HG03575 (cell line): ENCODE data around the gene APCDD1L.

ENCODE experiments used
- ATAC-seq: cut with Tn5 transposase; IDR thresholded peaks from one replicate; pipeline ENCODE4 v1.9.1; 2021; ENCODE audit not compliant: unreplicated experiment, insufficient number of reproducible peaks, low FRiP score; ENCODE audit errors: extremely low read depth

The APCDD1L gene

DNA sequence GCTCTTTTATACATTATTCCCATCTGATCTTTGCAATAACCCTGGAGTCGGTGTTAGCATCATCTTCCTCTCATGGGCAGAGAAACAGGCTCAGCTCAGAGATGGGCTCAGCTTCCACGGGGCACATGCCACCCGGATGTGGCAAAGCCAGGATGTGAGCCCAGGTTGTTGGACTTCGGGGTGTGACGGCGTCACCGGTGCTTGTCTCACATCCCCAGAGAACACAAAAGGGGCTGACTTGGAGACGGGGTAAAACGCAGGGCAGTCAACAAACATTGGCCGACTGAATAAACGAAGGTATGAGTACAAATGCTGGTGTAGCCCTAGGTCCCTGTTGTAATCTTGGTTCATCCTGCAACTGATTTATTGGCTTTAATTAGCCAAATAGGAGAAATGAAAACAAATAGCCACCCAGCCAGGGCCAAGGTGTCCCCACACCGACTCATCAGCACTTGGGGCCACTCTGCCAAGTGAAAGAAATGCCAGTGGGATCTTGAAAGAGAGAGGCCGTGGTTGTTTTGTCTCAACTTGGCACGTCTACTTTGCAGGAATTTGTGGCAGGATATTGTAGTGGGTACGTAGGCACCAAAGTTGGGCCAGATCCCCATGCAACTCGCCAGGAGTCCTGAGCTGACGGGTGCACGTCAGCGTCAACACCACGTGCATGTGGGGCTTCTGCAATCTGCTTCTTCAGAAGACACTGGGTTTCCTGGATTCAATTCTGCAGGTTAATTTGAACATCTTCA lies 42.8 kb downstream of the APCDD1L start:
- no peak for ATAC-seq

DNA sequence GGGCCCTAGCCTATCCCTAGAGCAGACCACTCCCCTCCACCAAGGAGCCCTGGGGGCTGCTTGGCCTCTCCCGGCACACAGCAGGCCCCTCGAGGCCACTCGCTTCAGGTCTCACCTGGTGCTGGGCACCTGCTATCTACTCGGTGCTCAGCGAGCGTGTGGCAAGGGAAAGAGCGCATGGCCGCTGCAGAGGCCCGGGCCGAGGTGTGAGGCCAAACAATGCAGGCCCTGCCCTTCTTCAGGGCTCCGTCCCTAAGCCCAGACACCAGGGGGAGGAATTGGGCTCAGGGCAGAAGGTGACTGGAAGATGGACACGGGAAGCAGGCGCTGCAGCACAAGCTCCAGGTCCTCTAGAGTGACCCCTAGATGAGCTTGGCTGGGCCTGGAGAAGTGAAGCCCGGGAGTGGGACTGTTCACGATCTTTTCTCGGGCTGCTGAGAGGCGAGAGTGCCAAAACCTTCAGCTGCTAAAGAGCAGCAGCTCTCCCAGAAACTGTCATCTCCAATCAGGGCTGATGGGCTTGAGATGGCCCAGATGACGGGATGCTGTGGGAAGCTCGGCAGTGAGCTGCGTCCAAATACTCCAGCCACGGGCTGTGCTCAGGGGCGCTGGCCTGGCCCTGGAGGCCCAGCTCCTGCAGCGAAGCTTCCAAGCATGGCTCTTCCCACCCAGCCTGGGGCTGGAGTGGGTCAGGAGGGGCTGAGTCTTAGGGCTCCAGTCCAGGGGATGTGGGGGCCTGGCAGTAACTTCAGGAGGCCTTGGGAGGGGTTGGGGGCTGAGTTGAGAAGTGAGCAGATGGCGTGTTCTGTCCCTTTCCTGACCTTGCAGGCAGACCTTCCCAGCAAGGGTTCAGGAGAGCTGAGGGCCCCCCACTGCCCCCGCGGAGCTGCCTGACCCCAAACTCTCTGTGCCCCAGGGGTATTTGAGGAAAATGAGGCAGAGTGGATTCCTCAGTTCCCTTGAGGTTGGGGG lies 43.7 kb downstream of the APCDD1L start:
- ATAC-seq = no peak

DNA sequence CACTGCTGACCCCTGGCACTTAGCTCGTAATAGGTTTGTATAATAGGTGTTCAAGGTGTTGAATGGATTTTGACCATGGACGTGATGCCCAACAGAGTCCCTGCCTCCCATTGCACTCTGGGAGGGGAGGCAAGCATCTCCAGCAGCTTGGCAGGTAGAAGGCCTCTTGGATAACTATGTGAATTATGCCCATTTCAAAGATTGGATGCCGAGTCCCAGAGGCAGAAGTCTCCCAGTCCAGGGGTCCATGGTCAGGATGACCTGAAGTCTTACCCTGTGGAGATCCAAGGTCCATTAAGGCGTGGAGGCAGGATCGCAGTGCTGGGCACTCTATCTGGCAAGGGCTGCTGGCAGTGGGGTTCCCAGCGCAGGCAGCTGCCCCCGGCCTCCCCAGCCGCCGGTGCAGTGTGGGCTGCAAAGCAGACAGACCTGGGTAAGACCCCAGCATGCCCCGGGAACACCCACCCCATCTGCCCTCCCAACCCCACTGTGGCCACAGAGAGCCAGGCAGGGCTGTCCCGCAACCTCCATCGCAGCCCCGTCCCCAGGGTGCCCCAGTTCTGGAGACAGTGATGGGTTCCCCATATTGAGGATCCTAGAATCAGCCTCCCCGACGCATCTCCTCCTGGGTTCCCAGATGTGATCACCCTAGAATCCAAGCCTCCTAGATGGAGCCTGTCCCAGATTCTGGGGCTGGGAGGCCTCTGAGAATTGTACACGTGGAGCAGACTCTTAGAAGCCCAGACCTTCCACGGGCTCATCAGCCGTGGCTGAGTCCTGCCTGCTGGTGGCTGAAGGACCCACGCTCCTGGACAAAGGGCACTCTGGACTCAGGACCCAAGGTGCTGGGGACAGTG lies 44.6 kb downstream of the APCDD1L start:
- ATAC-seq = no peak

DNA sequence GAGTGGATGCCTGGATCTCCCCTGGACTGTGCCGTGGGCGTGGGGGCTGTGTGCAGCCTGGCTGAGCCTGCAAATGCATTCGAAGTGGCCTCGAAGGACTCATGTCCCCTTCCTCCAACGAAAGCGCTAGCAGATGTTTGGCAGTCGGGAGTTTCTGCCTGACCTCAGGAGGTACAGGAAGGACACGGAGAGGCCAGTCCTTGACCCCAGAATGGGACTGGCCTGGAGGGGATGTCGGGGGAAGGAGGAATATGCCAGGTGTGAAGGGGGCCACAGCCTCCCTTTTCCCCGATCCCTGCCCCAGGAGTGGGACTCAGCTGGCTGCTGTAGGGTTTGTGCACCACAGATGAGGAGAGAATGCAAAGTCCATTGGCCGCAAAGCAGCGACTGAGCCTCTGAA lies 45.6 kb downstream of the APCDD1L start:
- ATAC-seq = no peak

DNA sequence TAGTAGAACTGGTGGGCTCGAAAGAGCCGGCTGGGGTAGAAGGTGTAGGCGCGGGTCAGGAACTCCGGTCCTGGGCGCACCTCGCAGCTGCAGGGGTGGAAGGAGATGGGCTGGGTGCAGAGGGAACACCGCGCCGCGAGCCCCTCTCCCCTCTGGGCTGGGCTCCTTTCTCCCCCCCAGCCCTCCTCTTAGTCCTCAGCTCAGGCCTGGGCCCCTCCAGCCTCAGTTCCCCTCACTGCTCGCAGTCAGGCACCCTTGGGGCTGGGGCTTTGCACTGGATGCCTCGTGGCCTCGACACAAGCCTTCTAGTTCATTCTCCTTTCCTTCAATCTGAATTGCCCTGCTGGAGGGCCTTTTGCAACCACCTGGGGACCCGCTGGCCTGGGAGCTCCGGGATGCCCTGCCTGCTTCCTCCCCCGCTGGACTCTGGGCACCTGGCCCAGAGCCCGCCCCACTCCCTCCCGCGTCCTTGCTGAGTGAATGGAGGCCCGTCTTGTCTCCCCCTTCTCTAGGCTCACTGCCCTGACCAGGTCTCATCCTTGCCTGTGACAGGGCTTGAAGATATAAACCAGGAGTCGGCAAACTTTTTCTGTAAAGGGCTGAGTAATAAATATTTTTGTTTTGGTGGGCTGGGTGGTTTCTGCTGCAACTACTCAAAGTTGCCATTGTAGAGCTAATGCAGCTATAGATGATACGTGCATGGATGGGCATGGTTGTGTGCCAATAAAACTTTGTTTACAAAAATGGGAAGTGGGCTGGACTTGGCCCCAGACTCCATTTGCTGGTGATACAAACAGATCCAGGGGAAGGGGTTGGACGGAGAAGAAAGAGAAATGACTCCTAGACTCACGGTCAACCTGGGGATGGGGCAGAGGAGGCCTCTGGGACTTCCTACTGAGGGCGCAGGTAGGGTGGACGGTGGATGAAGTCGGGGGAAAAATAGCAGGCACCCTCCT lies 47.3 kb downstream of the APCDD1L start:
- no peak for ATAC-seq

DNA sequence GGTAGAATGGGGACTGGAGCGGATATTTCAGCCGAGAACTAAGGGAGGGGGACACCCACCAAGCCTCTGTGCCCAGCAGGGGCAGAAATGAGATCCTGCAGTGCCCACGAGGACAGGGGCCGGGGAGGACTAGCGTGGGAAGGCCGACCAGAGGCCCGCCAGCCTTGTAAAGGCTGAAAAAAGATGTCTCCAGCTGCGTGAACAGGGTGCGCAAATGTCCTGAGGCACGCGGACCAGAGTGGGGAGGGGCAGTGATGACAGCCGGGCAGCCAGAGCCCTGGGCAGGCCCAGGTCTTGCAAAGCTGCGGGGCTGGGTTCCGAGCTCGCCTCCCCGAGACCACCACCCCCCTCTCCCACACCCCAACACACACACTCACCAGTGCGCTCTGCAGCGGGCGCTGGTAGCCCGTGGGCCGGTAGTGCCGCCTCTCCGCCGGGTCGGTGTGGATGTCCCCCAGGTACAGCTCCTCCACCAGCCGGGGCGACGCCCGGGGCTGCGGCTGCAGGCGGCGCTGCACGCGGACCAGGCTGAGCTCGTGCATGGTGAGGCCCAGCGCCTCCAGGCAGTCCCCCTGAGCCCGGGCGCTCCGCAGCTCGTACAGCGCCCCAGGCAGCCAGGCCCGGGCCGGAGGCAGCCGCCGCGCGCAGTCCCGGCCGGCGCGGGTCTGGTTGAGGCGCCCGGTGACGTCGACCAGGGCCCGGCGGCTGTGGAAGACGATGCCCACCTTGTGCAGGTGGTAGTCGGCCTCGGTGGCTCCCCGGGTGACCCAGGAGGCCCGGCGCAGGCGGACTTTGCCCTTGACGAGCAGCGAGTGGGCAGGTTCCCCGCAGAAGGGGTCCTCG lies 48.2 kb downstream of the APCDD1L start:
- ATAC-seq = no peak

DNA sequence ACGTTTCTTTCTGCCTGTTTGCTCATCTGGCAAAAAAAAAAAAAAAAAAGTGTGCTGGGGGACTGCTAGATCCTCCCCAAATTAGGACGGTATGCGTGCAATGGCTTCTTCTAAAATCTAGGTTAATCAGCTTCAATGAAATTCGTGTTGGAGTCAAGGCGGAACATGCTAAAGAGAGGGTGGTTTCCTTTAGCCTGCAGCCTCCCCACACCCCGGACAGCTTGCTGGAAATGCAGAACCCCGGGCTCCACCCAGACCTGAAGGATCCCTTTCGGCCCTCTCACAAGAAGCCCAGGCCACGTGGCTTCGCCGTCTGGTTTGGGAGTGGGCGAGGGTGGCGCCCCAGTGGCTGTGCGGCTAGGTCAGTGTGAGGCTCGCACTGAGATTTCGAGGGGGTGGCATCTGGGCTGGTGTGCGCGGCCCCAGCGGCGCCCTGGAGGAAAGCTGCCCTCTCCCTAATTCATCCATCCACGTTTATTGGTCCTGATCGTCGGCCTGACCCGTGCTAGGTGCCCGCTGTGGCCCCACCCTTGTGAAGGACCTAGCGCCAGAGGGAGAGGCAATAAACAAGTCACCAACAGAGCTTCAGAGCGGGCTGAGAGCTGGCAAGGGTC lies 49.0 kb downstream of the APCDD1L start:
- ATAC-seq = no peak

DNA sequence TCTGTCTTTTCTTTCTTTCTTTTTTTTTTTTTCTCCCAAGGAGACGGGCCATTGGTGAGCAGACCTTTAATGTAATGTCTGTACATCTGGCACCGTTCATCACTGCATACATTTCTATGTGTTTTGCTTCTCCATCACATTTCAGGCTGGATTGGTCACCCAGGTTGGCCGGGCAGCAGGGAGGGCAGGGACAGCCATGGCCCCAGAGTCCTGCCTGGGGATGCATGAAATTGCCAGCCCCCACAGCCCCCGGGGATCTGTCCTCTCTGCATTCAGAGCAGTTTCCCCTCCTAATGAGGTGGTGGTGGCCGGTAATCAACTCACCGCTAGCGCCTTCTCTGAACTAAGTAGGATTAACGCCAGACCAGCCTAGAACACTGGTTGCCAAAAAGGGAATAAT lies 50.4 kb downstream of the APCDD1L start:
- no peak for ATAC-seq

DNA sequence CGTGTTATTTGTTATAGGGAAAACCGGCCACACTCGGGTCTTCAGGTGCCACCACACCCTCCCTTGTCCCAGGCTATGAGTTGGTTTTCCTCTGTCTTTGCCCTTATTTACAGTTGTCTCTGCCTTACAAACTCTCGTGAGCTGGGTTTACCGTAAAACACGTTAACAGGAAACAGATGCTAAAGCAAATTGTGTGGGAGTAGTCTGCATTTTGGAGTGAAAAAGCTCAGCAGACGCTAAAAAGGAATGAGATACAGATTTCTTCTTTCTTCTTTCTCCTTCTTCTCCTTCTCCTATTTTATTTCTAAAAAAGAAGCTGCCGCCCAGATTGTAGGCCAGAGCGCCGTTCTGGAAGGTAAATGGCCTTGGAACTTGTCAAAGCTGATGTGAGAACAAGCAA lies 51.9 kb downstream of the APCDD1L start:
- no peak for ATAC-seq

DNA sequence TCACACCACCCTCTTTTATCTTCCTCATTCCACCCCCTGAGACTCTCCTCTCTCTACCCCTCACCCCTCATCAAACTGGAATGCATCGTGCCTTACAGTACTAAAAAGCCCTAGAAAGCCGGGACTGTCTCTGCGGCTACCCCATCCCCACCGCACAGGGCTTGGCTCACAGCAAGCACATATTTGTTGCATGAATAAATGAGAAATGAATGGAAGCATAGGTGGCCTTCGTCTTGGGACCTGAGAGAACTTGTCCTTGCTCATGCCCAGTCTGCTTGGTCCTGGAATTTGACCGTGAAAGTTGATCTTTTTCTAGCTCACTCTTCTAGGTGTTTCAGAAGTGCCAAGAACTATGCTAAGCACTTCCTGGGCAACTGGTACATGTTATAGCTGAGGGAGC lies 53.3 kb downstream of the APCDD1L start:
- no peak for ATAC-seq

DNA sequence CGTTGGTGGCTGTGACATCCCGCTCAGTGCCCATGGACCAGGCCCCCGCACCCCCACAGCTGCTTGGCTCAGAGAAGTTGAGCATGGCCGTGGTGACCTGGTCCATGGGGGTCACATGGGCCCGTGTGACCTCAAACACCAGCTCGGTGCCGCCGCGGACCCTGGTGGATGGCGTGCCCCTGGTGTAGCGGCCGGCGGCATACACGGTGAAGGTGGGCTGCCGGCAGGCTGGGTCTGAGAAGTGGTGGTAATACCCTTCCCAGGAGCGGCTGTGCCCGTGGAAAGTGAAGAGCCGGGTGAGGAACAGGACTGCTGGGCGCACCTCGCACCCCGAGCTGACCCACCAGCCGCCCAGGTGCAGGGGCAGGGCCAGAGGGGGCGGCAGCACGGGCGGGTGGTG lies 54.1 kb downstream of the APCDD1L start:
- ATAC-seq = no peak

DNA sequence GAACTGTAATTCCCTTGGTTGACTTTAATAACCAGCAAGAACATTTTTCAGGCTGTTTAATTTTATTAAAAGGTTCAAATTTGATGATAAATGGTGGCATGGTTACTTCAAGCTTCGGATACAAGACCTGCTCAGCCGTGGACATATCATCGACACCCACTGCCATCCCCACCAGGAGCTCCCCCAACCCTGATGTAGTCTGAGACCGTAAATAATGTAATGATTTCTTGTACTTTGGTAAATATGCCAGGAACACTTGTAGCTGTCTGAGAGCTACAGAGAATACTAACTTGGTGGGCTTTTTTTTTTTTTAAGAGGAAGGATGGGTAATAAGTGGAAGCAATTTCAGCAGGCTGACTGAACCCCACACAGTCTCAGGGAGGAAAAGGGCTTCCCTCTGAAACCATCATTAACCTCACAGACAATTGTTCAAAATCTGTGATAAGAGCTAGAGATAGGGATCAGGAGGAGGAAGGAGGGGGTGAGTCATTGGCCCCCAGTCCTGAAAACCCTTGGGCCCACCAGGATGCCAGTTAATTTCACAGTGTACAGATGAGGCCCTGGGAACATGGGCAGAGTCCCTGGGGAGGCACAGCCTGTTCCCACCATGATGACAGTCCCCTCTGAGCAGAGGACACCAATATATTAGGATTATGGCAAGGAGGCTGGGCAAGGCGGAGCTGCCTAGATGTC lies 56.0 kb downstream of the APCDD1L start:
- peak; percentile 6 for ATAC-seq

DNA sequence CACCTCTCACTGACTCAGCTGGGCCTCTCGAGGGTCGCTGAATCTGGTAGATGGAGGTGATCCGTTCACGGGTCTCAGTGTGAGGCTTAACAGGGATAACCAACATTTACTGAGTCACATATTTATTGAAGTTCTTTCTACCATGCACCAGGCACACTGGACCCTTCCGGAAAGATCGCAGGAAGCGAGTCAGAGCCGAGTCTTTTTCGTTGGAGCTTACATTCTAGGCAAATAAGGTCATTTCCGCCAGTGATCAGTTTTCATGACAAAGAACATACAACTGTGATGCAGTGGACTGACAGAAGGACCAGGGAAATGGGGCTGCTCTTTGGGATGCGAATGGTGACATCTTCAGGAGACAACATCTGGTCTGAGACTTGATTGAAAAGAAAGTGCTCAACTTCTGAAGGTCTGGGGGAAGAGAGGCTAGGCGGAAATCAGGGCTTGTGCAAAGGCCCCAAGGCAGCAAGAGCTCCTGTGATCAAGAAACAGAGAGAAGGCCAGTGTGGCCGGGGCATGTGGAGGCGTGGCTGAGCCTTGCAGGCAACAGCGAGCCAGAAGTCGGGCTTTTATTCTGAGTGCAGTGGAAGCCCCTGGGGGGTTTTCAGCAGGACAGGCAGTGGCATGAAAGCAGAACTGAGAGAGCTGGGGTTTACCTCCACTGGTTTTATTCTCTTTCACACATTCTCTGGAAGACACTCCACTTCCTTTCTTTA lies 56.7 kb downstream of the APCDD1L start:
- peak; percentile 85 for ATAC-seq

DNA sequence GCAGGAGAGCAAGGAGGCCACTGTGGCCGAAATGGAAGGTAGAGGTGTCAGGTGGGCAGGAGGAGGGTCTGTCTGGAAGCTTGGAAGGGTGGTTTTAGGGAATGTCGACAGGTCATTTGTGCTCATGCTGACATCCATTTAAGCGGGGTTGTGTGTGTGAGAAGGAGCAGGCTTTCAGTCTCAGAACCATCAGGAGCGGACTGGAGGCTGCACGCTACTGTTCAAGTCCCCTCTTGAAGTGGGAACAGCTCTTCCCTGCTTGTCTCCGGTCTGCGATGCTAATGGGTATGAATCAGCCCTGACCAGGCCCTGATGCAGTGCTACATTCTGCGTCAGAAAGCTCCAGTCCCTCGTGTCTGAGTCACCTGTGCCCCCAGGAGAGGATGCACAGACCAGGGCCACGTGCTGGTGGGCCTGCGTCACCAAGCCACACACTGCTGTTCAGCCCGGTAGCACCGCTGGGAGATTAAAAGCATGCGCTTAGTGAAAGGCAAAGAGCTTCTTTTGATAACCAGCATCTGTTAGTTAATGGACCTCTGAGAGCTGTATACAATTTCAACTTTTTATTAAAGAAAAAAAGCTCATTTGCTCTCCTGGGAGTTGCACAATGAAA lies 58.0 kb downstream of the APCDD1L start:
- no peak for ATAC-seq

DNA sequence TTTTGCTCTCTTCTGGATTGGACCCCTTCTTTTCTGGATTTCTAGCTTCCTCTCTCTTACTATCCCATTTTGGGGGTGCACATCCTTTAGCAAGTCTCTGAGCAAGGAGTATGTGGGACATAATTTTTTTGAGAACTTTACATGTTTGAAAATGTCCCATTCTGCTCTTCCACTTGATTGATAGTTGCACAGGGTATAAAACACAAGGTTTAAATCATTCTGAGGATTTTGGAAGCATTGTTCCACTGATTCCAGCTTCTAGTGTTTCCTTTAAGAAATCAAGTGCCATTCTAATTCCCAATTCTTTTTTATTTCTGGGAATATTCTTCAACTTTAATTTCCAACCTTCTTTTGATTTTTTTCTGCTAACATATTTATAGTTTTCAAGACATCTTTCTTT lies 60.7 kb downstream of the APCDD1L start:
- ATAC-seq = no peak

DNA sequence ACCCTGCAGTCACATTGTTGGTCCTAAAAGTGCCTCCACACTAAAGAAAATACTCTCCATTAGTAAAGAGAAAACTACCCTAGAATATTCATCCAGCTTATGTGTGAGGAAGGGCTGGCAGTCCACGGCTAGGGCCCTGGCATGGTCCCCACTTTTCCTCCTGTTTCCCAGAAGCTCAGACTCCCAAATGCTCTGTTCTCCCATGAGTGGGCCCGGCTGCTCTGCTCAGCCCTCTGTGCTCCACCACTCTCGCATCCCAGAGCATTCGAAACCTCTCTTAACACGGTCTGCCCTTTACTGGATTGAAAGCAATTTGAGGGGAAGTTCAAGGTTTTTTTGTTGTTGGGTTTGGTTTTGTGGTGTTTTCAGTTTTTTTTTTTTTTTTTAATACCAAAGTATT lies 61.8 kb downstream of the APCDD1L start:
- no peak for ATAC-seq
